ENCODE data around the gene AFG1L.
"Not testable (repeated sequence)": the region's sequence is repeated elsewhere in the genome, so short reads cannot be mapped to it uniquely, and the experiment has no call there.

Gene AFG1L

GRCh38 chr6:108254433-108255410, 40.1 kb upstream of the AFG1L start:
- no peak overlapping the region for H3K4me3 ChIP-seq (ENCODE audit: low read depth, low read length)
- no peak for TF ChIP-seq CTCF (IDR thresholded peaks at IDR 0.05; ENCODE audit: low read depth, low read length)

GRCh38 chr6:108260126-108260808, 34.6 kb upstream of the AFG1L start:
- no peak for TF ChIP-seq CTCF (IDR thresholded peaks at IDR 0.05; ENCODE audit: low read depth, low read length)
- peak overlapping the region; percentile 96 for H3K4me3 ChIP-seq (ENCODE audit: low read depth, low read length)

GRCh38 chr6:108260809-108261569, 33.9 kb upstream of the AFG1L start, which contains the start of gene SNX3:
Gene SNX3 (minus strand): TSS chr6:108261040. CDS start chr6:108260921, 119 bp downstream.
- no peak for TF ChIP-seq CTCF (IDR thresholded peaks at IDR 0.05; ENCODE audit: low read depth, low read length)
- peak within 1 kb of the TSS; percentile 96 for H3K4me3 ChIP-seq (ENCODE audit: low read depth, low read length)

- H3K4me3 ChIP-seq (ENCODE audit: low read depth, low read length) = no peak overlapping the region
- no peak for TF ChIP-seq CTCF (IDR thresholded peaks at IDR 0.05; ENCODE audit: low read depth, low read length)
Measured at GRCh38 chr6:108263371-108263770, 31.5 kb upstream of the AFG1L start.

- no peak overlapping the region for H3K4me3 ChIP-seq (ENCODE audit: low read depth, low read length)
- no peak for TF ChIP-seq CTCF (IDR thresholded peaks at IDR 0.05; ENCODE audit: low read depth, low read length)
Measured at GRCh38 chr6:108268845-108269244, 26.0 kb upstream of the AFG1L start.

- not testable (repeated sequence) for H3K4me3 ChIP-seq (ENCODE audit: low read depth, low read length)
Measured at GRCh38 chr6:108269955-108270354, 24.9 kb upstream of the AFG1L start.

GRCh38 chr6:108274546-108274945, 20.3 kb upstream of the AFG1L start:
- no peak overlapping the region for H3K4me3 ChIP-seq (ENCODE audit: low read depth, low read length)
- no peak for TF ChIP-seq CTCF (IDR thresholded peaks at IDR 0.05; ENCODE audit: low read depth, low read length)

Data from WI38 (cell line).